ENCODE measurements around the gene DSTN.

The DSTN gene

DNA sequence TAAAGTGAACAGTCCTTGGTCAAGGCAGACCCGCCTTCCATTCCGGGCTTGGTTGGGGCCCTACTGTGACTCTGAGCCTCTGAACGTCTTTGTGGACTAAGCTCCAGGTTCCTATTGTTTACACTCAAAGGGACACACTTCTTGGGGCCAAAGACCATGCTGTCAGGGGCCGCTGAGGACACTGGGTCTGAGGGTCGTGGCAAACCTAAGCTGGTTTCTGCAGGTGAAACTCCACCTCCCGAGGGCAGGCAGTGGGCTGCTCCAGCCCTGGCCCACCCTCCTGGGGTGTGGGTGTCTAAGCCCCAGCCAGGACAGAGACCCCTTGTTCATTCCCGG lies 43.1 kb downstream of the DSTN start:
- DNase-seq, result no peak
- no peak for ATAC-seq

DNA sequence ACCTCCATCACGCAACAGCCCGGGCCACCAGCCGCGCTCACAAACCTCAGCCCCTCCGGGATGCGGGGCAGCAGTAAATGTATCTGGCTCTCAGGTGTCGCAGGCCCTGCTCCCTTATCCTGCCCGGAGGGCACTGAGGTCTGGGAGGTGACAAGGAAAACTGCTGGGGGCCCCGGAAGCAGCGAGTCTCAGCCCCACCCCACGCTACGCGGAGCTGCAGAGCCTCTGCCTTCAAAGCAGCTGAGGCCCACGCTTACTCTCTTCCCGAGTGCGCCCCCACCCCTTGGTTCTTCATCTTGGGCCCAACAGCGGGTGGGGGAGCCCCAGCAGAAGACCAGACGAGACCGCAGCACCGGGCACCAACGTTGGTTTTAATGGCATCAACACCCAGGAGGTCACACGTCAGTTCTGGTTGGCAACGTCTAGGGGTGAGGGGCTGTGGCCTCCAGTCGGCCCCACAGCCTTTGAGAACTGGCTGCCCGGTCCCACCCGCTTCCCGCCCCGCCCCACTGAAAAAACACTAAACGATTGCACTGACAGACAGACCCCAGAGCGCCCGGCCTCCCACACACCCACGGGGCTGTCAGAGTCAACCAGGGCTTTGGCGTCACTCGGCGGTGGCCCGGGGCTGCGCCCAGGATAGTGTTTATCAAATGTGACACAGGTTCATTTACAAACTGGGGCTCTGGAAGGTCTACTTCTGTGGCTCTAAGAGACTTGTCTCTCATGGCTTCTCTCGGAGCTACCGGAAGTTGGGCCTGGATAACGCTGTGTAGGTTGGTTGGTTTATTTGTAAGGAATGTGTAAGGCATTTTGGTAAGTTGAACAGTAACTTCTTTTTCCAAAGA lies 43.7 kb downstream of the DSTN start:
- no peak for ATAC-seq
- no peak for DNase-seq

DNA sequence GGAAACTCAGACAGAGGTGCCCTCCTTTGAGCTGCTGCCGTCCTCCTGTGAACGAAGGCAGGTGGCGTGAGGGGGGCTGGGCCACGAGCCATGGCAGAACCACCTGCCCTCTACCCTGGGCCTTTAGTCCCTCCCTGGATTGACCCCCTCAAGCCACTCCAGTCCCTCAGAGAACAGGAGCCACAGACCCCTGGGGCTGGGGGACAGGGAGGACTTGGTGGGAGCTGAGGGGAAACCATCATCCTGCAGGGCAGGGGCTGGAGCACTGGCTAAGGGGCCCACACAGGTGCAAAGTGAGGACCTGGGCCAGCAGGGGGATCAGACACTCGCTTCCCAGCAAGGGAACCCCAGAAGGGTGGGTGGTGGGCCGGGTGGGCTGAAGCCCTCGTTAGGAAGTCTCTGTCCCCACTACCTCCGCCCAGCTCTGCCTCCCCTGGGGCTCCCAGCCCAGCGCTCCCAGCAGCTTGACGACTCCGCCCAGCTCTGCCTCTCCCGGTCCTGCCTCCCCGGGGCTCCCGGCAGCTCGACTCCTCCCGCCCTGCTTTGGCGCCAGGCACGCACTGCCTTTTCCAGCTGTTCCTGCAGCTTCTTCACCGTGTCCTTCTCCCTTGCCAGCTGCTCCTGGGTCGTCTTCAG lies 44.4 kb downstream of the DSTN start:
- ATAC-seq (no peak), DNase-seq (no peak)

DNA sequence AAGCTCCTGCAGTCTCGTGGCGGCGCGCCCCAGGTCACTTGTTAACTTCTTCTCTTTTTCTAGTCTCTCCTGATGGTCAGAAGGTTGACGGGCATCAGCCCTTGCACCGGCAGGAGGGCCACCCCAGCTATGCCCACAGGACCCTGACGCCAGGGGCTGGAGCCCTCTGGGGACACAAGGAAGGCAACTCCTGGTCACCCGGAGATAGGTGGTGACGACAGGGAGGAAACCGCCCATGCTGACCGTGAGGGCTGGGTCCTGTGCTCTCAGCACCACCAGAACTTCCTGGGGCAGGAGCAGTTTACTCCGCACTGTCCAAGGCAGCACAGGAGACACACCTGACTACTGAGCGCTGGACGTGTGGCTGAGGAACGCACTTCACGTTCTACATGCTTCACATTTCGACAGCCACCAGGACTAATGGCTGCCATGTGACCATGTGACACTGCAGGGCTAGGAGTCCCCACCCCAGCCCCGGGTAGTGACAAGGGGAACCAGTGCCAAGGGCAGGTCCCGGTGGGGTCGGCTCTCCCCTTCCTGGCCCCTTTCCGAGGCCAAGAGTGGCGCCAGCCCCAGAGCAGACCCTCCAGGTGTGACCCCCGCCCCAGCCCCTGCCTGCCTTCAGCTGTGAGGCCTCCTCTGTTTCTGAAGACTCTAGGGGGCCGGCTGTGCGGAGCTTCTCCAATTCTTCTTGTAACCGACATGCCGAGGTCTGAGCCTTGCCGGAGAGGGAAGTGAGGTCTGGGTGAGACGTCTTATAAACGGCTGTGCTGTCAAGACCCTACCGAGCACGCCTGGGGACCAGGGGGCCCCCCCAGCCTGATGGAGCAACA lies 45.2 kb downstream of the DSTN start:
- no peak for ATAC-seq
- DNase-seq, result no peak

DNA sequence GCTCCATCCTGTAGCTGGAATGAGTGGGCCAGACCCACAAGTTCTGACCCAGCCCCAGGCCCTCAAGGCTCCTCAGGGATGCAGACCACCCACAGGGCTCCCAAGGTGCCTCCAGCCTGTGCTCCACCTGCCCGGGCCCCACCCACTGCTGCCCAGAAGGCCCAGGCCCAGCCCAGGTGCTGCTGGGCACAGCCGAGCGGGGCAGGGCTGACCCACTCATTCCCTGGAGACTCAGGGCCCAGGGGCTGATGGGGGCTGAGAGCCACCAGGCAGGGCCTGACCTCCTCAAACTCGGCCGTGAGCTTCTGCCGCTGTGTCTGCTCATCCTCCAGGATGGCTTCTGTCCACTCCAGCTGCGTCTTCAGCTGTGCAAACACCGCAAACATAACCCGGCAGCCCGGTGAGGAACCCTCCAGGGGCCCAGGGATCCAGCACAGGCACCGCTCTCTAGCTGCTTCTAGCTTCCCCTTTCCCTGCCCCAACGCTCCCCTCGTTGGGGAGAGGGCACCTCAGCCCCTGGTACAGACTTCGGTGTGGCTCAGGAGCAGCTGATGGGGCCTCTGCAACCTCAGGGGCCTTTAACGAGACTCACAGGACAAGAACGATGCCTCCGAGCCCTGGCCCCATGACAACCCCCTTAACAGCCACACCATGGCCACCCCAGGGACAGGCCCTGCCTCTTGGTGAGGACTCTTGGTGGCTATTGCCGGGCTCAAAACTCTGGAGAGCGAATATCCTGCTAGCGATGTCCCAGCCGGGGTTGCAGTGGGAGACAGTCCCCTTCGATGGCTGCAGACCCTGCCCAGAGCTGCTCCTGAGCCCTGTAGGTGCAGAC lies 46.0 kb downstream of the DSTN start:
- DNase-seq (no peak), ATAC-seq (no peak)

DNA sequence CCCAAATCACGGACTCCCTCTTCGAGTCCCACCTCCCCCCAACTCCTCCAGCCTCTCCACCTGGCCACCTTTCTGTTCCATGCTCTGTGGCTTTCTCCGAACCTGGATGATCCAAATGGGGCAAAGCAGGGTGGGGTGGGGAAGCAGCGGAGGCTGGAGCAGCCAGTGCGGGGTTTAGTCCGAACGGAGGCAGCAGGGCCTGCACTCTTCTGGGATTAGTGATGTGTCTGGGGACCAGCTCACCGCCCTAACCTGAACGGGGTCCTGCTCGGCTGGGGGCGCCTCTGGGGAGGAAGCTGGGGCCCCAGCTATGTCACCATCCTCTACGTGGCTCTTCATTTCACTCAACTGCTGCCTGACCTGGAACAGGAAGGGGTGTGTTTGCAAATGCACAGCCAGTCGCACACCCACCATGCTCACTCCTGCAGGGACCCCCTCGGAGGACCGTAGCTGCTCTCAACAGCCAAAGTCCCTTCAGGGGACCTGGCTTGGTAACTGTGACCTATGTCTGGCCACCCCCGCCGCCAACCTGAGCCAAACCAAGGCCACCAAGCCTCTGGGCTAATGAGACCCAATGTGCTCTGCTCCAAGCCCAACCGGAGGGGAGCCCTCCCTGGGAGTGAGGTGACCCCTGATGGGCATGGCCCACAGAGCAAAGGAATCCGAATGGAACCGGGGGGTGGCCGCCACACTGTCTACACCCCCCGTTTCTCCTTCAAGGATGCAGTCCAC lies 46.8 kb downstream of the DSTN start:
- DNase-seq (no peak), ATAC-seq (no peak)

DNA sequence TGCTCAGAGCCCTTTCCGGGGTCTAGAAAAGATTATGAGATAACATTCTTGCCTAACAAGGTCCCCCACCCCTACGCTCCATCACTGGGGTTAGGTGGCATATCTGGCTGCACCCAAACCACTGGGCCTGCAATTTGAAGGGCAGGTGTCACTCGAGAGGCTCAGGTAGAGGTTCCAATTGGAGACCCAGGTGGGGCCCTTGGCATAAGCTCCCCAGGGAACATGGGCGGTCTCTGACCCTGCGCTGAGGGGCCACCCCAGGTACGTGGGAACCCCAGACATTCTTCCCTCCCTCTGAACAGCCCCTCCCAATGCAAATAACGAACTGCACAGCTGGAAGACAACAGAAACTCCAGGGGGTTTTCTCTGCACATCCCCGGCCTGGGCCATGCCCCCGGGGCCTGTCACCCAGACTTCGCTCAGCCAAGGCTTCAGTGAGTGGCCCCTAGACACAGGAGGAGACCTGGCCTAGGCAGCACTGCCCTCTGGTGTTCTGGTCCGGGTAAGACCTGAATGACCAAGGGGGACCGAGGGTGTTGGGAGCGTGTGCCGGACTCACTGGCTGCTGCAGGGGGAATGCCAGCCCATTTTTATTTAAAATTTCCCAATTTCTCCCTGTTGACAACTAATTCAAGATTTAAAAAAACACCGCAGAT lies 47.5 kb downstream of the DSTN start:
- DNase-seq, result peak; percentile 69
- peak; percentile 55 for ATAC-seq

DNA sequence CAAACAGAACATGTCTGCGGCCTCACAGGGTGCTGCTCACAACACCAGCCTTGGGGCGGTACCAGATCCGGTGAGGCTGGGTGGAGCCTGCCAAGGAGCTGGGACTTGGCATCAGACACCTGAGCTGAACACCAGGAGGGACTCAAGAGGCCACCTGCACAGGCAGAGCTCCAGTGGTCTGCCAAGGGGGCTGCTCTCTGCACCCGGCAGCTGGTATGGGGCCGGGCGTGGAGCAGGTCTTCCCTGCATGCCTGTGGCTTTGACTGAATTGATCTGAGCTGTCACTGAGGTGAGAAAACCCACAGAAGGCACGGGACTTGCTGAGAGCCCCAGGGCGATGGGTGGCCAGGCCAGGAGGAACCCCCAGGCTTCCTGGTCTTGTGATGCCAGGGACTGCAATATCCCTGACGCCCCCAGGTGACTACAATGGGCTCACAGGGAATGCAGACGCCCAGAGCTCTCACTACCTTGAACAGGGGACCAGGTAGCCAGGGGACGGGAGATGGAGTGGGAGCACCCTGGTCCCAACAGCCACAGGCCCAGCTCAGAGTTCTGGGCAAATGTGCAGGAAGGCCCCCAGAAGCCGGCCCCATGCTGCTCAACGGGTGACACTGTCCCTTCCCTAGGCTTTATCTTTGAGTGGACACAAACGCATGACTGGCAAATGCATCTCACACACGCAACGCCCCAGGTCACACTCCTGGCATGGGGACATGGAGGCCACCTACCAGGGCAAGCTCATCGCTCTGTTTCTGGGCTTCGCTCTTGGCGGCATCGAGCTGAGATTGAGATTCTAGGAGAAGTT lies 48.2 kb downstream of the DSTN start:
- no peak for DNase-seq
- no peak for ATAC-seq

DNA sequence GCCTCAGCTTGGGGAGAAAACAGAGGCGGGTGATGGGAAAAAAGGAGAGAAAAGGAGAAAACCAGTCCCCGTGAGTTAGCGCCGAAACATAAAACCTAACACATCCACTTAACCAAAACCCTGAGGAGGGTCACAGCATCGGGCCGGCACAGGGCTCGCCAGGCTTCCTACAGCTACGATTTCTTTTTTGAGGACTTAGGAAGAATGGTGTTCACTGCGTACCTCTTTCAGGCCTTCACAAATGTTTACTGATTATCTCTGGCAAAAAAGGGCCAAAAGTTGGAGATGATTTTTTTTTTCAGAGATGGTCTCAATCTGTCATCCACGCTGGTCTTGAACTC lies 48.8 kb downstream of the DSTN start:
- ATAC-seq (no peak), DNase-seq (peak; percentile 0)

DNA sequence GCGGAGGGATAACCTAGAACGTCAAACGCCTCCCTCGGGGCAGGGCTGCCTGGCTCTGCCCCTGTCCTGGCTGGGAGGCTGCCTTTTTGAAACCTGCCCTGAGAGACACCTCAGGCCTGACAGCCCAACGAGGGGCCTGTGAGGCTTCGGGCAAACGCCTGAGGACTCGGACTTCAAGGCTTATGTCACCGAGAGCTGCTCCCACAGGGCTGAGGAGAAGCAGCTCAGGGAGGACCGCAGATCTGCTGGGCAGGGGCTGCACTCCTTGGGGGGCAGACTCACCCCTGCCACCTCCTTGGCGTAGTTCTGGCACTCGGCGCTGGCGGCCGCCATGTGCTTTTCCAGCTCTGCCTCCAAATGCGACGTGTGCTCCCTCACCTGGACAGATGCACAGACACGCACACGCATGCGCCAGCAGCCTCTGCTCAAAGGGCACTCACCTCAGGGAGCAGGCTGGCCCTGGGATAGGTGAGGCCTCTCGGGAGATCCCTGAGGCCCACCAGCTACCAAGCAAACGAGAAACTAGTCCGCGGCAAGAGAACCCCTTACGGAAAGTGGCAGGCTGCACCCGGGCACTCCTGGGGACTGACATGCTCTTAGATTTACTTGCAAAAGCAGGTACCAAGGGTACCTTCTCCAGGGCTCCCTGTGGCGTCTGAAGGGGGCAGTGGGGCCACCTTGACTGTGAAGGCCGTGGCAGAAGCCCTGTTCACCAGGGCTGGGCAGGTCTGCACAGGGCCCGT lies 49.6 kb downstream of the DSTN start:
- ATAC-seq (no peak), DNase-seq (peak; percentile 1)

DNA sequence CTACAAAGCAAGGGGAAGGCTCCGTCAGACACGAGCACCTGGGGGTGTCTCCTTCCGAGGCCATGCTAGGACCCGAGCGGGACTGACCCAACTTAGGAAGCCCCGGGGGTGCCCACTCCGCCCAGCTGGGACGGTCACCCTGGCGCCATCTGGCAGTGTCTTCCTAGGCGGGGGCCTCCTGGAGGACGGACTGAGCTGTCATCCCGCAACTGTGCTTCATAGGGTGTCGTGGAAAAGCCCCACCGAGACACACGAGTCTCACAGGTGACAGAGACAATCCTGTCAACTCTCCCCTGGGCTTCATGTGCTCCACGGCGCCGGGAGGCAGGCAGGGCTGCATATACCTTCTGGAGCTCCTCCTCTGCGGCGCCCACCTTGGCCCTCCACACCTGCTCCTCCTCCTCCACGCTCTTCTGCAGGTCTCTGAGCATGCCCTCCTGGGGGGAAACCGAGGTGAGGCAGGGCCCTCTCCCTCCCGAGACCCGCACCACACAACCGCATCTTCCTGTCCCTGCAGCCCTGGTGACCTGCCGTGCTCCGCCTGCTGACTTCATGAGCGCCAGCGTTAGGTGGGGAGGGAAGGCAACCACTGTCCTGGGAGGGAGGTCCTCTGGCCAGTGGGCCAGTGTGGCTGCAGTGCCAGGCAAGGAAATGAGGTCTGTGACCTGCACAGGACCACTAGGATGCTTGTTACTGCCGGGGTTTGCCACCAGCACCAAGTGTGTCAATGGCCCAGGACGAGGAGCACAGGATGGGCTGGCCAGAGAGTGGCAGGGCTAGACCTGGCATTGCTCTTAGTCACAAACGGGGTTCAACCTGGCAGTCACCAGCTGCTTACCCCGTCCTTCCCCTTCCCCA lies 50.7 kb downstream of the DSTN start:
- DNase-seq (peak; percentile 0), ATAC-seq (no peak)

DNA sequence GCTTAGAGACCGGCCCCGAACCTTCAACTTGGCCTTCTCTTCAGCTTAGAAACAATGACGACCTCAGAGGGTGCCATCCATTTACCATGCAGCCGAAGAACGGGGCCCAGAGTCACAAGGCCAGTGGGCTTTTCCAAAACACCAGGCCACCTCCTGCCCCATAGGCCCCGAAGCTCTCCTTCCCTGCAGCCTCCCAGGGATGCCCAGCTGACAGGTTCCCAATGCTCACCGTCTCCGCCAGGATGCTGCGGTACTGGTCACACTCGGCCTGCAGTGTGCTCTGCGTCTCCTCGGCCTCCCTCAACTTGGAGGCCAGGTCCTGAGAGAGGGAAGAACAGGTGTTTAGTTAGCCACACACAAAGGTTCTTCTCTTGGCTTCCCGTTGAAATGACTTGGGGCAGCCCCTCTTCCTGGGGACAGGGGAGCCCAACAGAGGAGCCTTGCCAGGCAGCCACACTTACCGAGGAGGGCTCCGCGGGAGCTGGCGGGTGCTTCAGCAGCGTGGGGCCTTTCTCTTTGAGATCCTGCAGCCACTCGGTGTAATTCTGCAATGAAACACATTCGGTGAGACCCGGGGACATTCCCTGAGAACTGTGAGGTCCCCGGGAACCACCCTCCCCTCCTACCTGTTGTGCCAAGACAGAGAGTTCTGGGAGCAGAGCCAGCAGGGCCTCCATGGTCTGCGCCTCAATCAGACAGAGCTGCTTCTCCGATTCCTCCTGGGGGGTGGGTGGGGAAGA lies 51.5 kb downstream of the DSTN start:
- ATAC-seq (no peak), DNase-seq (no peak)

DNA sequence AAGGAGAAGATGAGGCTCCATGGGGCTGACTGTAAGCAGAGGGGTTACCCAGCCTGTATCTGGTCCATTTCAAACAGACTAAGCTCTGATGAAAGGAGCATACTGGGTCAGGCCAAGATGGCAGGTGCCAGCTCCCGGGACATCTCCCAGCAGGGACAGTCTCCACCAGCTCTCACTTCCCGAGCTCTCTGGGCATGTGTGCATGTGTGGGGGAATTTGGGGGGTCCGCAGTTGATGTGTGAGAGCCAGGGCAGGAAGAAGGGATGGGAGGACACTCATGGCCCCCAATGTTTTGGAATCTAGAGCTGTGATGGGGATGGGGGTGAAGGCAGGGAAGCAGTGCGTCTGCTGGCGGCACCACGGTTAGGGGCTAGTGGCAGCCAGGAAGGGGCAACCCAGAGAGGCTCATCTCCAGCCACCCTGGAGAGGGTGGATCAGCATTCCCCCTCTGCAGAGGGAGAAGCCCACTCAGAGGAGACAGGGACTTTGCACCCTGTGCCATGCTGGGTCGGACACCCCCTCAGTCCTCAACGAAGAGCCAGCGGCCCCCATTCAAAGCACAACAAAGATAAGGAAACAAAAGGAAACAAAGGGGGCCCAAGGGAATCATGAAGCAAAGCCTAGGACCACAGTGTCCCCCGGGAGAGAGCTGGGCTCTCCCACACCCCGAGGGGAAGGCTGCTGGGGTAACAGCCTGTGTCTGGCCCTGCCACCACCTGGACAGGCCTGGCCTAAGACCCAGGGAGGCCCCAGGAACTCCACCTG lies 52.4 kb downstream of the DSTN start:
- ATAC-seq, result no peak
- DNase-seq, result no peak

DNA sequence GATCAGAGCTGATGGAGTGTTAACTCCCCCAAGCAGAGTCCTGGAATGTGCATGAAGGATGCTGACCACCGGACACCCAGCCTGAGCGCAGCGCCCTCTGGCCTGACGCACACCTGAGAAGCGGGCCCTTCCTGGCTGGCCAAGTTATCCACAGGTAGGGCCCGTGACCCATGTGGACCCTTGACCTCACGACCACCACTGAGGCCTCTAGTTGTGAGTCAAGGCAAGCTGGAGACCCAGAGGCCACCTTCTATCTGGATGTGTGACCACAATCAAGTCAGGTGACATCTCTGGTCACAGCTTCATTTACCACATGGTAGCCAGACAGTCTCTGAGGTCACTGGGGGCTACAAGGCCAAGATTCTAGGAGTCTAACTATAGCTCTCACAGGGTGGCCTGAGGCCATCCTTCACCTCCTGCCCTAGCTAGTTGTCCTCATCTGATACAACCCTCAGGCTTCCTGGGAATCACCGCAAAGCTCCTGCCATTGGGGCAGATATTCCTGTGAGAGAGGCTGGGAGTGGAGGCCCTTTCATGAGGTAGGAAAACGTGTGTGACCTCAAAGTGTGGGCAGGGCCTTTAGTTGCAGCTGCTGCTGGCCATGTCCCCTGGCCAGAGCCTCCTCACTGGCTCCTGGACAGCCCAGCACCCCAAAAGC lies 53.1 kb downstream of the DSTN start:
- DNase-seq, result no peak
- ATAC-seq, result no peak

DNA sequence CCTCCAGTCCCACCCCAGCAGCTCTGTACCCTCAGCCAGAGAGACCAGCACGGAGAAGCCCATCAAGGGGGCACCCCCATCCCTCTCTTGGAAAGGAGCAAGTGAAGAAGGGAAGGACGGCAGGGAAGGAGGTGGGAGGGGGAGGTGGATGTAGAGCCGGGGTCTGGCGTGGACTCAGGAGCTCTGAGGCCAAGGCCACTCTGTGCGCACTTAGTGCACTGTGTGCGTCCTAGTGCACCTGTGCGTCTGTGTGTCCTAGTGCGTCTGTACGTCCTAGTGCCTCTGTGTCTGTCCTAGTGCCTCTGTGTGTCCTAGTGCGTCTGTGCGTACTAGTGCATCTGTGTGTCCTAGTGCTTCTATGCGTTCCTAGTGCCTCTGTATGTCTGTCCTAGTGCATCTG lies 54.2 kb downstream of the DSTN start:
- ATAC-seq, result no peak
- no peak for DNase-seq

DNA sequence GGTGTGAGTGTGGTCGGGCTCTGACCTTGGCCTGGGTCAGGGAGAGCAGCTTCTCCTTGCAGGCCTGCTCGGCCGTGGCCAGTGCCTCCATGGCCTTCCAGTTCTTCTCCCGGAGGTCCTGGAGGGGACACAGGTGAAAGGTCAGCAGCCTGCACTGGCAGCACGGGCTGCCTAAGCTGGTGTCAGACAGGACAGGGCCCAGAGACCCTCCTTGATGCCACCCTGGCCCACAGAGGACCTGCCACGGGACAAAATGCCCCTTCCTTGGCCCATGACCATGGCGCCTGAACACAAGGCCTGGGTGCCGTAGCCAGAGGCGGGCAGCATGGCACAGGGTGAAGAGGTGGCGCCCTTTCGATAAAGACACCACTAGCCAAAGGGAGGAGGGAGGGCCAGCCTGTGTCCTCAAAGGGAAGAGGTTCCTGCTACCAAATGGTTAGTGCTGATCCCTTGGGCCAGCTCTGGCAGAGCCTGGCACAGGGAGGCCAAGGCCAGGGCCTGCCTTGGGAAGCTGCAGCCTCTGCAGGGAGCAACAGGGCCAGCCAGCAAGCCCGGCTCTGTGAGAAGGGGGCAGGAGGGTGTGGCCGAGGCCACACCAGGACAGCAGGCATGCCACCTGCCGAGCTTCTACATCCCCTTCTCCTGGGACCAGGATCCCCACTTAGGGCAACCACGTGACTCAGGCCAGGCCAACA lies 54.8 kb downstream of the DSTN start:
- ATAC-seq (no peak), DNase-seq (no peak)
